Activated naive CD8-positive, alpha-beta T cell treated with anti-CD3 and anti-CD28 coated beads, Interleukin-2, amount 10 ng/mL, durations not matched to agents 7 days and 5 days (primary cell): ENCODE results near the gene BOK. TPM values are rescaled to one million over a fixed set of nuclear protein-coding genes. Genes with fewer than 3 reads are reported as not detected.
"Not testable (repeated sequence)": the region's sequence is repeated elsewhere in the genome, so short reads cannot be mapped to it uniquely, and the experiment has no call there.

ENCODE experiments used
- ATAC-seq: fragments of 150-1000 bp; cut with Tn5 transposase; one replicate; pipeline ENCODE4 v1.10.0; 2021; ENCODE audit warnings: low read depth, moderate library complexity
- POLR2A ChIA-PET: fragments of 350-600 bp; sonication (Branson Sonifier 250); formaldehyde crosslinking; loops from one replicate; lab custom pipeline; 2021; ENCODE audit warnings: antibody characterized with exemption; lab: Charles Lee
- DNase-seq: peaks from one replicate; pipeline ENCODE4 v3.0.0; 2021
- H3K27ac Mint-ChIP-seq: one replicate; pipeline ENCODE4 v1.8.0; 2022; ENCODE audit warnings: mild to moderate bottlenecking, mixed read lengths
- H3K27me3 Mint-ChIP-seq: one replicate; pipeline ENCODE4 v1.8.0; 2022; ENCODE audit warnings: mild to moderate bottlenecking, moderate library complexity, mixed read lengths
- H3K36me3 Mint-ChIP-seq: one replicate; pipeline ENCODE4 v1.8.0; 2021; ENCODE audit warnings: mild to moderate bottlenecking, mixed read lengths
- H3K4me1 Mint-ChIP-seq: one replicate; pipeline ENCODE4 v1.8.0; 2021; ENCODE audit warnings: mixed read lengths
- H3K4me3 Mint-ChIP-seq: one replicate; pipeline ENCODE4 v1.8.0; 2022; ENCODE audit warnings: mild to moderate bottlenecking, moderate library complexity, mixed read lengths
- H3K9me3 Mint-ChIP-seq: one replicate; pipeline ENCODE4 v1.8.0; 2021; ENCODE audit warnings: mixed read lengths
- total RNA-seq, 2 experiments: library from RNA; stranded (reverse); gene quantifications; one replicate each; pipeline ENCODE4 v1.2.3, GENCODE V29; 2021

Gene BOK
- total RNA-seq, 2 experiments from 2014 or later: not detected

DNA sequence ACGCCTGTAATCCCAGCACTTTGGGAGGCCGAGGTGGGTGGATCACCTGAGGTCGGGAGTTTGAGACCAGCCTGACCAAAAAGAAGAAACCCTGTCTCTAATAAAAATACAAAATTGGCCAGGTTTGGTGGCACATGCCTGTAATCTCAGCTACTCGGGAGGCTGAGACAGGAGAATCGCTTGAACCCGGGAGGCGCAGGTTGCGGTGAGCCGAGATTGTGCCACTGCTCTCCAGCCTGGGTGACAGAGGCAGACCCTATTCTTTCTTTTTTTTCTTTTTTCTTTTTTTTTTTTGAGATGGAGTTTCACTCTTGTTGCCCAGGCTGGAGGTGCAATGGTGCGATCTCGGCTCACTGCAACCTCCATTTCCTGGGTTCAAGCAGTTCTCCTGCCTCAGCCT is 7.5 kb downstream of the BOK start:
- H3K27me3 Mint-ChIP-seq, H3K4me1 Mint-ChIP-seq, H3K9me3 Mint-ChIP-seq, DNase-seq, ATAC-seq, H3K27ac Mint-ChIP-seq, H3K36me3 Mint-ChIP-seq, H3K4me3 Mint-ChIP-seq, POLR2A ChIA-PET: not testable (repeated sequence)

DNA sequence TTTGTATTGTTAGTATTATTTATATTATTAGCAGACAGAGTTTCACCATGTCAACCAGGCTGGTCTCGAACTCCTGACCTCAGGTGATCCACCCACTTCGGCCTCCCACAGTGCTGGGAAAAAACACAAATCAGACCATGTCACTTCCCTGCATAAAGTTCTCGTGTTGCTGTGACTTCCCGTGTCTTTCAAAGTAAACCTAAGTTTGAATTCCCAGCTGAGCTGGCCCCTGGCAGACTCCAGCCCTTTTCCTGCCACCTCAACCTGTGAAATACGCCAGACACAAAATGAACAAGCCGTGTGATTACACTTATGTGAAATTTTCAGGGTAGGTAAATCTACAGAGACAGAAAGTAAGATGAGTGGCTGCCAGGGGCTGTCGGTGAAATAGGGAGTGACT is 7.9 kb downstream of the BOK start:
- Mint-ChIP-seq H3K36me3 (no peaks in the 10 kb centered on the region), H3K27me3 (no peaks in the 10 kb centered on the region), H3K4me1 (no peaks in the 10 kb centered on the region), H3K9me3 (no peaks in the 10 kb centered on the region), H3K4me3 (no peak overlapping the region), H3K27ac (no peak overlapping the region)
- POLR2A ChIA-PET: no interaction called here
- no peak for ATAC-seq
- DNase-seq: no peak

DNA sequence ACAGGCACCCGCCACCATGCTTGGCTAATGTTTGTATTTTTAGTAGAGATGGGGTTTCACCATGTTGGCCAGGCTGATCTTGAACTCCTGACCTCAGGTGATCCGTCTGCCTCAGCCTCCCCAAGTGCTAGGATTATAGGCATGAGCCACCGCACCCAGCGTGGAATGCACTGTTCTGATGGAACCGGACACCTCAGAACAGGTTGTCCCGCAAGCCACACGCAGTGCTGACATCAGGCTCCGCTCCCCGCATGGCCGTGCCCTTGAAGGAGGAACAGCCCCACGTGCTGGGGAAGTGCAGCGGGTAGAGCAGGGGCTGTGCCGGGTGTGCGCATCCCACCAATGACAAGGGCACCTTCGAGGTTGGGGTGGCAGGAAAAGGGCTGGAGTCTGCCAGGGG is 8.7 kb downstream of the BOK start:
- ATAC-seq, H3K27ac Mint-ChIP-seq, H3K27me3 Mint-ChIP-seq, H3K4me1 Mint-ChIP-seq, H3K9me3 Mint-ChIP-seq, H3K36me3 Mint-ChIP-seq, DNase-seq, H3K4me3 Mint-ChIP-seq: not testable (repeated sequence)
- POLR2A ChIA-PET: interaction anchor here (0.7 kb wide), 1 partner anchor 478 kb away, joined by 3 read pairs; no protein-coding TSS in a partner anchor

DNA sequence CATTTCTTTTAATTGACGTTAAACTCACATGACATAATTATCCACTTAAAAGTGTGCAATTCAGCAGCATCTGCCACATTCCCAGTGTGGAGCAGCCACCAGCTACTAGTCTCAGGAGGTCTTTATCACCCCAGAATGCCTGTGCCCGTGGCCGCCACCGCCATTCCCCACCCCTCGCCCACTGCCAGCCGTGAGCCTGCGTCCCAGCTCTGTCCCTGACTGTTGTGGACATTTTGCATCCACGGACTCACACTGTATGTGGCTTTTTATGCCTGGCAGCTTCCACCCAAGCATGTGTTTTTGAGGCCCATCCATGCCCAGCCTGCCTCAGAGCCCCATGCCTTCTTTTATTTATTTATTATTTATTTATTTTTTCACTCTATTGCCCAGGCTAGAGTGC is 9.2 kb downstream of the BOK start:
- no peak overlapping the region for H3K27ac Mint-ChIP-seq
- H3K27me3 Mint-ChIP-seq: no peaks in the 10 kb centered on the region
- ATAC-seq (no peak), DNase-seq (no peak)
- no peaks in the 10 kb centered on the region for H3K9me3 Mint-ChIP-seq
- no peaks in the 10 kb centered on the region for H3K4me1 Mint-ChIP-seq
- H3K4me3 Mint-ChIP-seq: no peak overlapping the region
- POLR2A ChIA-PET: no interaction called here
- no peaks in the 10 kb centered on the region for H3K36me3 Mint-ChIP-seq

DNA sequence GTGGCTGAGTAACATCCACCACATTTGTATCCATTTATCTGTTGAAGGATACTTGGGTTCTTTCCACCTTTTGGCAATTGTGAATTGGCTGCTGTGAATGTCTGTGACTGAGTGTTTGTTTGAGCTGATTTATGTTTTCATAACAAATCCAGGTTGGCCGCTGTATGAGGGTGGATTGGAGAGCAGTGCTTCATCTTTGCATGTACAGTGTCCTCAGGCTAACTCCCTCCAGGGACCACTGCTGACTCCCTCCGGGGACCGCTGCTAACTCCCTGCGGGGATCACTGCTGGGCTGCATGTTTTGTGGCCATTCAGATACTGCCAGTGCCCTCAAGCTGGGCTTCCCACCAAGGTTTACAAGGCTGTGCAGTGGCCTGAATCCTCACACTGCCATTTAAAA is 10.2 kb downstream of the BOK start:
- no peaks in the 10 kb centered on the region for H3K4me1 Mint-ChIP-seq
- POLR2A ChIA-PET: no interaction called here
- no peak for ATAC-seq

DNA sequence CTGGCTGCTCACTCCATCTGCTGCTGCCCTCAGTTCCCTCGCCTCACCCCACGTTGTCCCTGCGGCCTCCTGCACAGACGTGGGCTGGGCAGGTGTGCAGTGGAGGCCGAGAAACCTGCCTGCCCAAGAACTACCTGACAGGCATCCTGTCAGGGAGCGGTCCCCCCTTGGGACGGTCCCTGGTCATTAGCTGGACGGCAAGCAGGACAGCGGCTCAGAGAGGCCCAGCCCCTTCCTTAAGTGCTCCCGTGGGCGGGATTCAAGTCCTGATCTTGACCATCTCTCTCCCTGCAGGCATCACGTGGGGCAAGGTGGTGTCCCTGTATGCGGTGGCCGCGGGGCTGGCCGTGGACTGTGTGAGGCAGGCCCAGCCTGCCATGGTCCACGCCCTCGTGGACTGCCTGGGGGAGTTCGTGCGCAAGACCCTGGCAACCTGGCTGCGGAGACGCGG is 11.3 kb downstream of the BOK start:
- POLR2A ChIA-PET: no interaction called here
- Mint-ChIP-seq H3K27me3 (no peaks in the 10 kb centered on the region), H3K9me3 (no peaks in the 10 kb centered on the region), H3K27ac (no peak overlapping the region), H3K4me1 (no peaks in the 10 kb centered on the region), H3K36me3 (no peaks in the 10 kb centered on the region), H3K4me3 (no peak overlapping the region)
- DNase-seq (no peak), ATAC-seq (no peak)

More for the DNA sequence above, 10.2 kb downstream of the BOK start:
- Mint-ChIP-seq H3K27me3 (no peaks in the 10 kb centered on the region), H3K4me3 (no peak overlapping the region), H3K9me3 (no peaks in the 10 kb centered on the region), H3K36me3 (no peaks in the 10 kb centered on the region), H3K27ac (no peak overlapping the region)
- no peak for DNase-seq

DNA sequence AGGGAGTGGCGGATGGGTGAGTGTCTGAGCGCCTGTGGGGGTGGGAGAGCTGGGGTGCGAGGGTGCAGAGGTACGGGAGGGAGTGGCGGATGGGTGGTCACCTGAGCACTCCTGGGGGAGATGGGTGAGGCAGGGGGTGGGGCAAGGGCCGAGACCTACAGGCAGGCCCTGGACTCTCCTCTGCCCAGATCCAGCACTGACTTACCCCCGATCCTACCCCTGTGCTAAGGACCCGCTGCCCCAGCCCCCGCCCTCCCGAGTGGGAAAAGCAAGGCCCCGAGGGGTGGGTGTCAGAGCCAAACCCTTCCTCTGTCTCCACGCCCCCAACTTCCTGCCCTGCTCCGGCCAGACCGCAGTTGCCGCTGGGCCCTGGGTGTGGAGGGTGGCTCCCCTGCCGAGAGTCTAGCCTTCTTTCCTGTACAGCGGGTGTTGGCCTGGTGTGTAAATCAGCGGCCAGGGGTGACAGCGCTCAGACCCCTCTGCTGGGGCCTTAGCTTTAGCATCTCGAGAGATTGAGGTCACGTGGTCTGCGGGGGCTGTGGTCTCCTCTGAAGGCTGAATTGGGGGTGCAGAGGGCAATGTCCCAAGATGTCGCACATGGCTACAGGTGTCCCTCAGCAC is 12.5 kb downstream of the BOK start:
- no peak overlapping the region for H3K27ac Mint-ChIP-seq
- no peak for ATAC-seq
- POLR2A ChIA-PET: no interaction called here

DNA sequence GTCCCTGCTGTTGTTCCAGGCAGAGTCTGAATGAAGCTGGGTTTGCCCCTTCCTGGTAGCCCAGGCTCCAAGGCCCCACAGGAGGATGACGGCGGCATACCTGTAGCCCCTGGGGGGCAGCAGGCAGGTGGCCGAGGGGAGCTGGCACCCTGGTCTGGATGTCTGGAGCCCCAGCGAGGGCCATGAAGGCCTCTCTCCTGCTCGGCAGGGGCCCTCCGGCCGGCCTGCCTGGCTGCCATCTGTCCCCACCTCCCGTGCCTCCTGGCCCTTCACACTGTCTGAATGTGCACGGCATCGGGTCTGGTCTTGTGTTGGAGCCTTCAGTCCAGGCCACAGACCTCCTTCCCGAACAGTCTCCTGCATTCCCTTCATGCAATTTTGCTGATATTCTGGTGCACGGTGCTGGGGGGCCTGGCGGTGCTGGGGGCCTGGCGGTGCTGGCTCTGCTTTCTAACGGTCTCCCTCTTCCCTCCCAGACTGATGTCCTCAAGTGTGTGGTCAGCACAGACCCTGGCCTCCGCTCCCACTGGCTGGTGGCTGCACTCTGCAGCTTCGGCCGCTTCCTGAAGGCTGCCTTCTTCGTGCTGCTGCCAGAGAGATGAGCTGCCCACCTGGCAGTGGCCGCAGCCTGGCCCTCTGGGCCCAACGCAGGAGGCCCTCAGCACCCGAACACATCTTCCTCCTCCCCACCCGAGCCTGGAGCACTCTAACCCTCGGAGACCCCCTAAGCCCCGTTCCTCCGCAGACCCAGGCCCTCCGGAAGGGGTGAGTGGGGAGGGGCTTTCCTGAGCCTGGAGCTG is 13.5 kb downstream of the BOK start:
- H3K9me3 Mint-ChIP-seq: no peaks in the 10 kb centered on the region
- ATAC-seq: no peak
- H3K36me3 Mint-ChIP-seq: peaks cover 2% of the 10 kb centered on the region
- no peak overlapping the region for H3K4me3 Mint-ChIP-seq
- H3K27ac Mint-ChIP-seq: no peak overlapping the region
- H3K27me3 Mint-ChIP-seq: no peaks in the 10 kb centered on the region
- POLR2A ChIA-PET: no interaction called here
- no peaks in the 10 kb centered on the region for H3K4me1 Mint-ChIP-seq
- DNase-seq: no peak

More for the DNA sequence above, 12.5 kb downstream of the BOK start:
- Mint-ChIP-seq H3K36me3 (no peaks in the 10 kb centered on the region), H3K4me1 (no peaks in the 10 kb centered on the region), H3K9me3 (no peaks in the 10 kb centered on the region), H3K4me3 (no peak overlapping the region), H3K27me3 (no peaks in the 10 kb centered on the region)
- DNase-seq: no peak

DNA sequence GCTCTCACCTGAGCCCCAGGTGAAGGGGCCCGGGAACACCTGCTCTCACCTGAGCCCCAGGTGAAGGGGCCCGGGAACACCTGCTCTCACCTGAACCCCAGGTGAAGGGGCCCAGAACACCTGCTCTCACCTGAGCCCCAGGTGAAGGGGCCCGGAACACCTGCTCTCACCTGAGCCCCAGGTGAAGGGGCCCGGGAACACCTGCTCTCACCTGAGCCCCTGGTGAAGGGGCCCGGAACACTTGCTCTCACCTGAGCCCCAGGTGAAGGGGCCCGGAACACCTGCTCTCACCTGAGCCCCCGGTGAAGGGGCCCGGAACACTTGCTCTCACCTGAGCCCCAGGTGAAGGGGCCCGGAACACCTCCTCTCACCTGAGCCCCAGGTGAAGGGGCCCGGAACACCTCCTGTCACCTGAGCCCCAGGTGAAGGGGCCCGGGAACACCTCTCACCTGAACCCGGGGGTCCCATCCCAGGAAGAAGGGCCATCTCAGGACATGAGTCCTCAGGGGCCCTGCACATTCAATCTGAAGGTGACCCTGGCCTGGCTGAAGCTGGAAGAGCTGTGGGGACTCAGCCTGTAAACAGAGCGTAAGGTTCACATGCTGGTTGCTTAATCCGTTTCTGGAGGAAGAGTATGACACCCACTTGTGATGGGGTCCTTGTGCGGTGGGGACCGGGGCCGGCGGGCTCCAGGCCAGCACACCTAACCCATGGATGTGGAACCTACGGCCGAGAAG is 14.5 kb downstream of the BOK start:
- H3K27ac Mint-ChIP-seq, H3K36me3 Mint-ChIP-seq, DNase-seq, H3K4me3 Mint-ChIP-seq, POLR2A ChIA-PET, H3K9me3 Mint-ChIP-seq, ATAC-seq, H3K4me1 Mint-ChIP-seq, H3K27me3 Mint-ChIP-seq: not testable (repeated sequence)

DNA sequence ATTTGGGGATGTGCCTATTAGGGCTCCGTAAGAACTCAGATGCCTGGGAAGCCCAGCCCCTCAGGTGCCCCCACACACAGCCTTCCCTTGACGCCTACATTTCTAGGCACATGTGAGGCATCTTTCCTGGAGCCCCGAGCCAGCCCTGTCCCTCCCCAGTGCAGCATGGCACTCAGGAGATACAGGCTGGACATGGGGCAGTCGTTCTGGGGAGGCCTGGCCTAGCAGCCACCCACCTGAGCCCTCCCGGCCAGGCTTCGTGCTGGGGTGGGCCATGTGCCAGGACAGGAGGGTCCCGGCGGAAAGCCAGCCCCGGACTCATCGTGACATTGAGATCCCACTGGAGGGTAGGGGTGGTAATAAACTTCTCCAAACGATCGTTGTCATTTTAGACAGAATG is 15.2 kb downstream of the BOK start:
- no peak for ATAC-seq

DNA sequence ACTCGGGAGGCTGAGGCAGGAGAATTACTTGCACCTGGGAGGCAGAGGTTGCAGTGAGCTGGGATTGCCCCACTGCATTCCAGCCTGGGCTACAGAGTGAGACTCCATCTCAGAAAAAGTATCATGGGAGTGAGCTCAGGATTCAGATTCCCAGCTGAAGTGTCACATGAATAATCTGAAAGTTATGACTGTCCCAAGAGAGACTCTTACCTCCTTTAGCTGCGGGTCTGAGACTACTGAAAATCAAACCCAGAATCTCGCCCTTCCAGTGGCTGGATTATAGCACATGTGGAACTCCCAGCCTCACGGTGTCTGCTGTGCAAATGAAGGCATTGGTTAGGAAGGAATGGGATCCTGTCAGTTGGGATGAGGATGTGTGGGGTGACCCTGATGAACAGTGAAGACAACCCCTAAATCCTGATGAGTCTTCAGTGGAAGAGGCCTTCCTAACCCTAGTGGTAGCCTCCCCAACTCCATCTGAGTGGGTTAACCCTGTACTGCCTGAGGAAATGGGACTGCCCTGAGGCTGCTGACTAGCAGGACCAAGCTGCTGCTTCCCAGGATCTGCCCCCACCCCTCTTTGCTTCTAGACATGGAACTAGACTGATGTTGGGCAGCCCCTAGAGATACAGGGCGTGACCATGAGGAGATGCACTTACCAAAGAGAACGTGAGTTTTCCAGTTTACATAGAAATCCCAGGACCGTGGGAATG is 16.5 kb downstream of the BOK start:
- no peak overlapping the region for H3K27ac Mint-ChIP-seq
- ATAC-seq: no peak
- H3K9me3 Mint-ChIP-seq: no peaks in the 10 kb centered on the region
- DNase-seq: no peak
- no peaks in the 10 kb centered on the region for H3K4me1 Mint-ChIP-seq
- POLR2A ChIA-PET: no interaction called here
- H3K36me3 Mint-ChIP-seq: peaks cover 2% of the 10 kb centered on the region
- no peak overlapping the region for H3K4me3 Mint-ChIP-seq
- H3K27me3 Mint-ChIP-seq: no peaks in the 10 kb centered on the region

More for the DNA sequence above, 15.2 kb downstream of the BOK start:
- no peak overlapping the region for H3K27ac Mint-ChIP-seq
- H3K4me3 Mint-ChIP-seq: no peak overlapping the region
- no peak for DNase-seq
- POLR2A ChIA-PET: no interaction called here
- H3K4me1 Mint-ChIP-seq: no peaks in the 10 kb centered on the region
- peaks cover 2% of the 10 kb centered on the region for H3K36me3 Mint-ChIP-seq
- no peaks in the 10 kb centered on the region for H3K9me3 Mint-ChIP-seq
- no peaks in the 10 kb centered on the region for H3K27me3 Mint-ChIP-seq

DNA sequence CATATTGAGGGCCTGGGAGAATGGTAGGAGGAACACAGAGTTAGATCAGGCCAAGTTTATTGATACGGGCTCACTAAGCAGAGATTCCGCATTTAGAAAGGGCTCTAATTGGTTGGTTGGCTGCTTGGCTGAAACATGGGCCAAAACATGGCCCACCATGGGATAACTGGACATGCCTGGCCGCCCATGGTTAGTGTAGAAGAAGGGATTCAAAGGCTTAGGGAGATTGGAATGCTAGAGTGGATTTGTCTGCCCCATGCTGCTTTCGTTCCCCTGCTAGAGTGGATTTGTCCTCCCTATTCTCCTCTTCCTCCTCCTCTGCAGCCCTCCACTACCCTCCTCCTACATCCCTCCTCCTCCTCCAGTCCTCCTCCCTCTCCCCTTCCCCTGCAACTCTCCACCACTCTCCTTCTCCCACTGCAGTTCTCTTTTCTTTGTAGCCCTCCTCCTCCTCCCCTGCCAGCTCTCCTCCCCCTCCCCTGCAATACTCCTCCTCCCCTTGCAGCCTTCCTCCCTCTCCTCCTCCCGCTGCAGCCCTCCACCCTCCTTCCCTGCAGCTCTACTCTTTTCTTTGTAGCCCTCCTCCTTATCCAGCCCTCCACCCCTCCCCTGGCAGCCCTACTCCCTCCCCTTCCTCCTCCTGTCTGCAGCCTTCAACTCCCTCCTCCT is 17.2 kb downstream of the BOK start:
- H3K27me3 Mint-ChIP-seq: no peaks in the 10 kb centered on the region
- DNase-seq: no peak
- no peak overlapping the region for H3K27ac Mint-ChIP-seq
- no peaks in the 10 kb centered on the region for H3K4me1 Mint-ChIP-seq
- no peak overlapping the region for H3K4me3 Mint-ChIP-seq
- ATAC-seq: no peak
- POLR2A ChIA-PET: no interaction called here
- peaks cover 2% of the 10 kb centered on the region for H3K36me3 Mint-ChIP-seq
- H3K9me3 Mint-ChIP-seq: no peaks in the 10 kb centered on the region

DNA sequence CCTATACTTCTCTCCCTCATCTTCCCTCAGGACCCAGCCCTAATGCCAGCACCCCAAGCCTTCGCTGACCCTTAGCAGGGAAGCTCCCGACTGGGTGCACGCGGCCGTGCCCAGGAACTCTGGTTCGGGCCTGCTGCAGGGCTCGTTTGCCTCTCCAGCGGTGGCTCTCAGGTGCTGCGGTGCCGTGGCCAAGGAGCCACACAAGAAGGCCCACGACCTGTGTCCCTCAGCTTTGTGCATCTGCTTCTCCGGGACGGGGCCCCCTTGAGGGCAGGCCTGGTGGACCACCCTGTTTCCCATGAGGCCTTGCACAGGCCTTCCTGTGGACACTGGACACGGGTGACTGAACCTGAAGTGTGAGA is 17.7 kb downstream of the BOK start:
- Mint-ChIP-seq H3K36me3 (peaks cover 2% of the 10 kb centered on the region), H3K27ac (no peak overlapping the region), H3K4me3 (no peak overlapping the region), H3K9me3 (no peaks in the 10 kb centered on the region), H3K4me1 (no peaks in the 10 kb centered on the region), H3K27me3 (no peaks in the 10 kb centered on the region)
- DNase-seq (no peak), ATAC-seq (no peak)
- POLR2A ChIA-PET: no interaction called here
